ENCODE data around the gene CIB1. TPM values are rescaled to one million over a fixed set of nuclear protein-coding genes. Genes with fewer than 3 reads are reported as not detected.
A peak's percentile ranks its signal among the peaks of the same experiment; 100 is the strongest.

CIB1 gene
- polyA plus RNA-seq, 2 of the 4 experiments (the other 2 are of a cell fraction) = 84.1 to 120 TPM

DNA sequence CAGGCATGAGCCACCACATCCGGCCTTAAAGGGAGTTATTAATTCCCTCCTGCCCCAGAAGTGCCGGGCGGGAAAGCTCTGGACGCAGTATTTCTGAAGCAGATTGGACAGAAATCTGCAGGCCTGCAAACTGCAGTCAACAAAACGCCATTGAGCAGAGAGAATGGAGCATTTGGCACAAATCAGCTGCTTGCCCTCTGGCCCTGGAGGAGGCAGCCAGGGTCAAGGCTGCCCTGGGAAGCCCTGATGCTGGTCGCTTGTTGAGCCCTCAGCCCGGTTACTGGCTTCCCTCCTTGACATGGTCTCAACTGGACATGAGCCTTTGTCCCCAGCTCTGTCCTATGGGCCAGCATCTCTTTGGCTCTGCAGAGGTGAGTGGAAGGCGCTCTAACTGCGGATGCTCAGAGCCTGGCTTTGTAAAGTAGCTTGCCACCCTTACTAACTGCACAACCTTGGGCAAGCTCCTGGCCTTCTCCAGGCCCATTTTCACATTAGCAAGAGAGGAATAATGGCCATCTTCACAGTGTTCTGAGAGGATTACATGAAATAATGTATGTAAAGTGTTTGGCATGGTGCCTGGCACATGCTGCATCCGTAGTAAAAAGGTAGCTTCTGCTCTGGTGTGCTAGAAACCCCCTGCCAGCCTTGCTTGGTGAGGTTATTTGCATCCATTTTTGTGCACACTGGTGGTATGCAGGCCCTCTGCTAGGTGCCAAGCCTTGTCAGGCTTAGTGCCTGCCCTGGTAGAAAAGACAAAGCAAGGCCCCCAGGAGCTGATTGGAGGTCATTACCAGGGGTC lies 28.5 kb downstream of the CIB1 start:
- H3K4me3 ChIP-seq = no peak overlapping the region
- ATAC-seq (no peak), DNase-seq (ENCODE audit: low read depth in 1 of 2, low spot score in 1 of 2) (no peak), FAIRE-seq (no peak)
- H3K27ac ChIP-seq = no peak overlapping the region
- no peaks in the 10 kb centered on the region for H3K9me3 ChIP-seq
- H3K4me2 ChIP-seq = no peak overlapping the region
- CTCF ChIA-PET = interaction anchor here (0.9 to 36.4 kb wide), 7 partner anchors 10 to 277 kb away, joined by 3 to 732 read pairs (median 8); partner anchors contain the start of genes CIB1 and GDPGP1
- POLR2A ChIA-PET = no interaction called here
- TF ChIP-seq CHD4 (IDR thresholded peaks at IDR 0.05; ENCODE audit: borderline replicate concordance) (no peak), FOXS1 (CRISPR knock-in tag; IDR thresholded peaks at IDR 0.05) (no peak), FOSL2 (IDR thresholded peaks at IDR 0.05) (no peak), FOSL2 (CRISPR knock-in tag; IDR thresholded peaks at IDR 0.05) (no peak), HOXA7 (CRISPR knock-in tag; IDR thresholded peaks at IDR 0.05) (no peak), TFCP2L1 (CRISPR knock-in tag; IDR thresholded peaks at IDR 0.05) (no peak), EHF (CRISPR knock-in tag; IDR thresholded peaks at IDR 0.05) (no peak)
- peaks cover 34% of the 10 kb centered on the region for H3K4me1 ChIP-seq
- 83% methylated on average over 10 of the region's 10 CpGs for WGBS (ENCODE audit: missing lambda C conversion rate)

DNA sequence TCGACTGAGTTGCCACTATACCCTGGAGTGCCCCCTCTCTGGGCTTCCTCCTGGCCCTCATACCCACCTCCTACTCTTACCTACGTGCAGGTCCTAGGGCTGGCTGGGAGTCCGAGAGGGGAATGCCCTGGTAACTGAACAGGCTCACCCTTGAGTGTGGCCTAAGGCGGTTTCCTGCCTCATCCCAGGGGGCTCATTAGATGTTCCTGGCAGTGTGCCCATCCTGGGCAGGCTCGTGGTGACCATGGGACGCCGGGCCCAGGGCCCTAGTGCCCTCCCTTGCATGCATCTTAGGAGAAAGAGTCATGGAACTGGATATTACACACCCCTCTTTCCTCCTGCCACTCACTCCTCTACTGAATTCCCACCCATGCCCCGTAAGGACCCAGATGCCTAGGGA lies 29.8 kb downstream of the CIB1 start:
- H3K4me1 ChIP-seq = peaks cover 28% of the 10 kb centered on the region

DNA sequence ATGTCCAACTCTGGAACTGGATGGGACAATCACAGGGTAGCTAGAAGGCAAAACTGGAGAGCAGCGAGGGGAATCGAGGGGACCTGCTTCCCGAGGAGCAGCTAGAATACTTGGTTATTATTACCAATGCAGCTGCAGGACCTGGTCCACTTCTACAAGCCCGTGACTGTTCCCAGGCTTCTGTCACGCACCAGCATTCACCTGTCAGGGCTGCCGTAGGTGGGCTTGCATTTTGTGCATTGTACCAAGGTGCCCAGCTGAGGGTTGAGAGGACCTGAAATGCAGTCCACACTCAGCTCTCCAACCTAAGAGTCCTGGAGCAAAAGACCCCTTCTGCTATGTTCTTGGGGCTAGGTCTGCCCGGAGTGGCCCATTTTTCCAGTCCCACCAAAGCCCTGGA lies 30.3 kb downstream of the CIB1 start:
- TF ChIP-seq MAZ (IDR thresholded peaks at IDR 0.05; ENCODE audit: borderline replicate concordance, low read depth, low read length) = no peak
- ATAC-seq (no peak), FAIRE-seq (no peak), DNase-seq (ENCODE audit: low read depth in 1 of 2, low spot score in 1 of 2) (no peak)
- ChIA-PET POLR2A (no interaction called here), CTCF (interaction anchor here (0.9 to 36.4 kb wide), 8 partner anchors 12 to 90 kb away, joined by 3 to 732 read pairs (median 6); partner anchors contain the start of genes CIB1, GDPGP1 and TTLL13)
- Histone ChIP-seq H3K4me2 (peak overlapping the region; percentile 85), H3K27ac (0 out of 6 replicates have a peak overlapping the region, but pooled peaks of 1 of the 2 experiments have one; percentile 10), H3K4me1 (peaks cover 29% of the 10 kb centered on the region), H3K4me3 (no peak overlapping the region), H3K9me3 (no peaks in the 10 kb centered on the region)
- 95% methylated on average over 7 of the region's 7 CpGs for WGBS (ENCODE audit: missing lambda C conversion rate)

More for the DNA sequence above, 29.8 kb downstream of the CIB1 start:
- no peak for FAIRE-seq
- CTCF ChIA-PET = interaction anchor here (0.9 to 36.4 kb wide), 9 partner anchors 9 to 278 kb away, joined by 3 to 732 read pairs (median 4); partner anchors contain the start of genes CIB1, GDPGP1 and TTLL13
- Histone ChIP-seq H3K4me3 (no peak overlapping the region), H3K27ac (peak overlapping the region in 1 of 2 experiments; percentile 10; a peak in 1 of 6 replicates), H3K4me2 (0 out of 3 replicates have a peak overlapping the region, but pooled peaks have one; percentile 2), H3K9me3 (no peaks in the 10 kb centered on the region)
- POLR2A ChIA-PET = no interaction called here
- no peak for DNase-seq (ENCODE audit: low read depth in 1 of 2, low spot score in 1 of 2)
- TF ChIP-seq, protein P1, sequence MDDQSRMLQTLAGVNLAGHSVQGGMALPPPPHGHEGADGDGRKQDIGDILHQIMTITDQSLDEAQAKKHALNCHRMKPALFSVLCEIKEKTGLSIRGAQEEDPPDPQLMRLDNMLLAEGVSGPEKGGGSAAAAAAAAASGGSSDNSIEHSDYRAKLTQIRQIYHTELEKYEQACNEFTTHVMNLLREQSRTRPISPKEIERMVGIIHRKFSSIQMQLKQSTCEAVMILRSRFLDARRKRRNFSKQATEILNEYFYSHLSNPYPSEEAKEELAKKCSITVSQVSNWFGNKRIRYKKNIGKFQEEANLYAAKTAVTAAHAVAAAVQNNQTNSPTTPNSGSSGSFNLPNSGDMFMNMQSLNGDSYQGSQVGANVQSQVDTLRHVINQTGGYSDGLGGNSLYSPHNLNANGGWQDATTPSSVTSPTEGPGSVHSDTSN (IDR thresholded peaks at IDR 0.05) = no peak
- TF ChIP-seq ZC3H11A (IDR thresholded peaks at IDR 0.05) (no peak), EHF (CRISPR knock-in tag; IDR thresholded peaks at IDR 0.05) (no peak), HDAC2 (IDR thresholded peaks at IDR 0.05) (no peak), ZSCAN20 (CRISPR knock-in tag; IDR thresholded peaks at IDR 0.05) (no peak), NPAS2 (CRISPR knock-in tag; IDR thresholded peaks at IDR 0.05; ENCODE audit: borderline replicate concordance) (no peak), HOXB13 (CRISPR knock-in tag; IDR thresholded peaks at IDR 0.05; ENCODE audit: low read depth) (no peak)
- TF ChIP-seq, protein P2, sequence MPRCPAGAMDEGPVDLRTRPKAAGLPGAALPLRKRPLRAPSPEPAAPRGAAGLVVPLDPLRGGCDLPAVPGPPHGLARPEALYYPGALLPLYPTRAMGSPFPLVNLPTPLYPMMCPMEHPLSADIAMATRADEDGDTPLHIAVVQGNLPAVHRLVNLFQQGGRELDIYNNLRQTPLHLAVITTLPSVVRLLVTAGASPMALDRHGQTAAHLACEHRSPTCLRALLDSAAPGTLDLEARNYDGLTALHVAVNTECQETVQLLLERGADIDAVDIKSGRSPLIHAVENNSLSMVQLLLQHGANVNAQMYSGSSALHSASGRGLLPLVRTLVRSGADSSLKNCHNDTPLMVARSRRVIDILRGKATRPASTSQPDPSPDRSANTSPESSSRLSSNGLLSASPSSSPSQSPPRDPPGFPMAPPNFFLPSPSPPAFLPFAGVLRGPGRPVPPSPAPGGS (IDR thresholded peaks at IDR 0.05) = no peak
- TF ChIP-seq, protein P3, sequence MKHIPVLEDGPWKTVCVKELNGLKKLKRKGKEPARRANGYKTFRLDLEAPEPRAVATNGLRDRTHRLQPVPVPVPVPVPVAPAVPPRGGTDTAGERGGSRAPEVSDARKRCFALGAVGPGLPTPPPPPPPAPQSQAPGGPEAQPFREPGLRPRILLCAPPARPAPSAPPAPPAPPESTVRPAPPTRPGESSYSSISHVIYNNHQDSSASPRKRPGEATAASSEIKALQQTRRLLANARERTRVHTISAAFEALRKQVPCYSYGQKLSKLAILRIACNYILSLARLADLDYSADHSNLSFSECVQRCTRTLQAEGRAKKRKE (CRISPR knock-in tag; IDR thresholded peaks at IDR 0.05; ENCODE audit: low read depth) = no peak
- WGBS (ENCODE audit: missing lambda C conversion rate) = 81% methylated on average over 8 of the region's 8 CpGs
- ATAC-seq = no peak

All from A549 (cell line).